HG02763 (cell line): ENCODE results near the gene CRY1.
A peak's percentile ranks its signal among the peaks of the same experiment; 100 is the strongest.

ENCODE experiments used
- ATAC-seq: cut with Tn5 transposase; IDR thresholded peaks from one replicate; pipeline ENCODE4 v1.9.1; 2021; ENCODE audit warnings: mild to moderate bottlenecking, moderate library complexity; ENCODE audit not compliant: unreplicated experiment

CRY1 gene

DNA sequence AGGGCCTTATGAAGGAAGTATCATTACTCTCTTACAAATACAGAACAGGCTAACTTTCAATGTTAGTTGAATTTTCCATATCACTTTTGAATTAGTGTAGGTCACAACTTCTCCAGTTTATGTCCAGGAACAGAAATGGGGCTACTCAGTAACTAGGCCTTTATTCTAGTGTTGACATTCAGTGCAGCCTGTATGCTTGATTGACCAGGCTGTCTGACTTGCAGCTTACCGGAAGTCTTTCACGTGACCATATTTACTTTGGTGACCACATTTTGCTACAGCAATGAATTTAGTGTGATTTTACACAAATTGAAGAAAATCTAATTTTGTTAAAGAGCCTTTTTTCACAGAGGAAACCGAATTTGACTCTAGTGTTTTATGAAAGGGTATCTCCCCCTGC lies 118.8 kb downstream of the CRY1 start:
- ATAC-seq: peak; percentile 68

DNA sequence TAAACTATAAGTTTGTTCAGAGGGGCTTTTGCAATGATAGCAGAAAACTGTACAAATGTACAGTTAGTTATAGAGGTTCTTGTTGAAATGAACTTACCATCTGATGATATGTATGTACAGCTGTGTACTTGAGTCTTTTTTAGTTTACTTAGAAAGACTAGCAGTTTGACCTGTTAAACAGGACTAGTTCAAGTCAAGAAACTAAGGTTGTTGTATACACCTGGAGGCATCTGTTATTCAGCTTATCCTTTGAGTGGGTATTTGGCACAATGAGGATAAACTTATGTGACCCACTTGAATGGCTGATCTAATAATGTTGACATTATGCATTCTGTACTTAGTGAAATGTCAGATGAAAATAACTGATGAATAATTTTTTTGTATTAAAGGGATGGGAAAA lies 119.8 kb downstream of the CRY1 start:
- ATAC-seq: no peak

DNA sequence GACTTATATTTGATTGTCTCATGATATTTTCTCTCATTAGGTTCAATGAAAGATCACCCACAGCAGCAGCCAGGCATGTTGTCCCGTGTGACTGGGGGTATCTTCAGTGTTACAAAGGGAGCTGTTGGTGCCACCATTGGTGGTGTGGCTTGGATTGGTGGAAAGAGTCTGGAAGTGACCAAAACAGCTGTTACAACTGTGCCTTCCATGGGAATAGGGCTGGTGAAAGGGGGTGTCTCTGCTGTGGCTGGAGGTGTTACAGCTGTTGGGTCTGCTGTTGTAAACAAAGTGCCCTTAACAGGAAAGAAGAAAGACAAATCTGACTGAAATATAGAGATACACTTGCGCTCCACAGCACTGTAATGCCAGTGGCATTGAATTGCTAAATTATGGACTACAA lies 122.3 kb downstream of the CRY1 start:
- no peak for ATAC-seq

DNA sequence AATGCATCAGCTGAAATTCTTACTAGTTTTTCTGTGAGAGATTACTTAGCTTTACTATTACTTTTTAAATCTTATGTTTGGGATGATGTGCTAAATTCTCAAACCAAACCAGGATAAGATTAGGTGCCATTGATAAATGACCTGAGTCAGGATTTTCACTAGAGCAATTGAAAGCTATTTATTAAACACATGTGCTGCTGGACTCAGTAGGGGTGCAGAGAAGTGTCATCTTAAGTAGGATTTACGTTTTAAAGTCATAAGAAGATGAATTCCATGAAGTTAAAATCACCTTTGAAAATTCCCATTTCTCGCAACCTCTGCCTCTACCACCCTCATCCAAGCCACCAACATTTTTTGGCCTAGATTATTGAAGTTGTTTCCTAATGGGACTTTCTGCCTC lies 128.8 kb downstream of the CRY1 start:
- no peak for ATAC-seq

DNA sequence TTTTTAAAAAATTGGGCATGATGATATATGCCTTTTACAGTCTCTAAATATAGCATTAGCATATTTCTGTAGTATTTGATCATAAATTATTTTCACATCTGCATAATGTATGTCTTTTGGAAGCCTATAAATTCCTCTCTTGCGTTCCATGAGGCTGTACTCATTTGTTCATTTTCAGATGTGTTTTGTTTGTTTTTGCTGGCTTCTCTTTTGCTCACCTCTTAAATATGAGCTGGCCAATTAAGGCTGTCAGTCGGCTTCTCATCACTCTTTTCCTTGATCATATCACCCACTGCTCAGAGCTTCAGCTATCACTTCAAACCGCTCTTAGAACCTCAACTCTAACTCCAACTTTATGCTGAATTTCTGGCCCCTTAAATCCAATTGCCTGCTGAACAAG lies 131.1 kb downstream of the CRY1 start:
- no peak for ATAC-seq

DNA sequence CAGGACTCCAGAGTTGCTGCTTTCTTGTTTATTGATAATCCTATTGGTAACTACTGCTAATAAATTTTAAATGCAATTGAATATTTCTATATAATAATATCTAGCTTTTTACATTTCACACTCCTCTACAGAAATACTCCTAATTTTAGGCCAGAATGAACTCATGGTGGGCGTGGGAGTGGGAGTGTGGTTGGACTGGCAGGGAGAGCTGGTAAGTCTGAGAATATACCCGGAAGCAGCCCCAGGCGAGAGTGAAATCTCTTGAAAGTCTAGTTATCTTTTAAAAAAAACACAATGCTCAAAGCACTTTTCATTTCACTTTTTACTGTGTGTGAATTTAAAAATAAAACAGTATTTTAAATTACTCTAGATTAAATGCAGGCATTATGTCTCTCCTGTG lies 132.9 kb downstream of the CRY1 start:
- no peak for ATAC-seq

DNA sequence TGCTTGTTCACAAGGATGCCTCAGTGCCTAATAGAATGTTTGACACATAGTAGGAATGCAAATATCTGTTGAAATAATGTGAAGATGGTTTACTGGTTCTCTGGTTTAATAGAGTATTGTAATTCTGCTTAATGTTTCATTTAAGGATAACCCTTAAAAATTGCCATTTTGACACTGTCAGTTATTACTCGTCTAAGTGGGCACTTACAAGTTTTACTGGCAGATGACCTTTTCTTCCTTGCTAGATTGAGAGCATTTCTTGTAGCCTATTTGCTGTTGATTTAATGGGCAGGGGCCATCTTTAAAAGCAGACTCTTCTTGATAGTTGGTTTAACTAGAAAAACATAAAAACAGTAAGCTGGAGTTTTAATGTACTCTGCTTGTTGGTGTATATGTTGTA lies 135.8 kb downstream of the CRY1 start:
- no peak for ATAC-seq

DNA sequence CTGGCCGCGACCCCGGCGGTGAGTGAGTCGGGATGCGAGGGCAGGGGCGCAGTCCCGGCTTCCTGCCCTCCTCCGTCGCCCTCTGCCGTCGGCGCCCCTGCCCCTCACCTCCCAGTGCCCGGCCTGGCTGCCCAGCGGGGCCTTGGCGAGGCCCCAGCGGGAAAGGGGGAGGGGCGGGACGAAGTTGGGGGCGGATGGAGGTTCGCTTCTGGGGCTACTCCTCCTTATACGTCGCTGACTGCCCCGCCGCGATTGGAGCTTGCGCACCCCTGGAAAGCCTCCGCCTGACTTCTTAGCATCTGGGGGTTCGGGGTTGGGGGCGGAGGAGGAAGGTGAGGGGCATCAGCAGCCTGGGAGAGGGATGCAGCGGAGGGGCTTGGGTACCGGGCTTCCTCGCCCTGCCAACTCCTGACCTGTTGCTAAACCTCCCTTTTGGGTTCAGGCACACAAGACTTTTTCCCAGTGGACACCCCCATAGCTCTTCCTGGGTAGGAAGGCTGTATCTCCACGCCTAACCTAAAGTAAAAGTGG lies 137.2 kb downstream of the CRY1 start:
- no peak for ATAC-seq

DNA sequence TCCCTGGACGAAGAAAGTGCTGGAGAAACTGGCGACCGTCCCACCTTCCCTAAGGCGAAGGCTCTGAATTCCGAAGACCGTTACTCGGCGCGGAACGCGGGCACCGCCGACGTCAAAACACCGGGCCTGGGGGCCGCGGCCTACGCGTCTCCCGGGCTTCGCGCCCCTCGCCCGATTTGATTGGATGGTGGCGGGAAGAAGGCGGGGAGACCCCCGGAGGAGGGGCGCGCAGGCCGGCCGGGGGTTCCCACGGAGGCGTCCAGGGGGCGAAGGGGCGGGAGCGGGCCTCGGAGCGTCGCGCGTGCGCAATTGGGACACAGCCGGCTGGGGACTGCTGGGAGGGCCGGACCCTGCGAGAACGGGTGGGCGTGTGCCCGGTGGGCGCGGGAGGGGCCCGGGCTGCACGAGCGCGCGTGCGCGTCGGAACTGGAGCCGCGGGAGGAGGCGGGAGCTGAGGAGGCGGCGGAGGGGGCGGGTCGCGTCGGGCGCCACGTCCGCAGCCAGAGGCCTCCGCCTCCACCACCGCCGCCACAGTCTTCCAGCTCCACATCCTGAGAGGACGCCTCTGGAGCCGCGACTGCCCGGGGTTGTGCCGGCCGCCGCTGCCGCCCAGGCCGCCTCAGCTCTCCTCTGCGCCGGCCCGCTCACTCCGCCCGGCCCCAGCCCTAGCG lies 137.8 kb downstream of the CRY1 start, which contains the start of gene TMEM263:
Gene TMEM263, plus strand, starts transcription at position 531 of the 671 bp plus-strand sequence. CDS start 11,210 bp downstream, outside the sequence.
- peak; percentile 83 for ATAC-seq

DNA sequence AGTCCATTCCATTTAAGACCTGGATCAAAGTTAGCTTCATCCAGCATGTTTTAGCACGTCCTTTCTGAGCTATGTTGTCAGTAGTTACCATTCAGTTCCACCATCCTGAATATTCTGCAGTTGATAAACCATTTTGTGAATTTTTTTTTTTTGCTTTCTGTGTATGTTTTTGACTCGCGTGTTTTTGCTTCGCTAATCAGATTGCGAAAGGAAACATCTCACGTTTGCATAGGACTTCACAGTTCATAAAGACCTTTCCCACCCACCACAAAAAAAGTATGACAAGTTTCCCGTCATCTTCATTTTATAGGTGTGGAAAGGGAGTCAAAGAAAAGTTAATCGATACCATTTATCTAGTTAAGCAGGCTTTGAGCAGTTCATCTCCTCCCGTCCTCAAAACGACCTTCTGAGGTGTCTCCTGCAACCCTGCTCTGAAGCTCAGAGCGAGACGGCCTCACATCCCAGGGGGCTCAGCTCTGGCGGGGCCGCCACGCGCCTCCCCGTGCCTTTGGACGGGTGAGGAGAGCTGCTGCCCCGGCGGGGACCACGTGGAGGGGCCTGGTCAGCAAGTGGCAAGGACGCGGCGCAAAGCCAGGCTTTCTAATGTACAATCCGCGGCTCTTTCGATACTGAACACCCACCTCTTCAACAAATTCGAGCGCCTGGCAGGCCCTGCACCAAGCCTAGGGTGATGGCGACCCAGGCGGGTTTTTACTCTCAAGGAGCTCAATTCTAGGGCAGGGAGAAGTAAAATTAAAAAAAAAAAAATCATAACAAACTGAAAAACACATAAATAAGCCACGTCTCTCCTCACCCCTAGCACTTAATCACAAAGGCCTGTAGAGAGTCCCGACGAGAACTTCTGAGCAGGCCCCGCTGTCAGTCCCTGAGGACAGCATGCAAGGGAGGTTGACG lies 138.6 kb downstream of the CRY1 start:
- ATAC-seq: peak; percentile 8

DNA sequence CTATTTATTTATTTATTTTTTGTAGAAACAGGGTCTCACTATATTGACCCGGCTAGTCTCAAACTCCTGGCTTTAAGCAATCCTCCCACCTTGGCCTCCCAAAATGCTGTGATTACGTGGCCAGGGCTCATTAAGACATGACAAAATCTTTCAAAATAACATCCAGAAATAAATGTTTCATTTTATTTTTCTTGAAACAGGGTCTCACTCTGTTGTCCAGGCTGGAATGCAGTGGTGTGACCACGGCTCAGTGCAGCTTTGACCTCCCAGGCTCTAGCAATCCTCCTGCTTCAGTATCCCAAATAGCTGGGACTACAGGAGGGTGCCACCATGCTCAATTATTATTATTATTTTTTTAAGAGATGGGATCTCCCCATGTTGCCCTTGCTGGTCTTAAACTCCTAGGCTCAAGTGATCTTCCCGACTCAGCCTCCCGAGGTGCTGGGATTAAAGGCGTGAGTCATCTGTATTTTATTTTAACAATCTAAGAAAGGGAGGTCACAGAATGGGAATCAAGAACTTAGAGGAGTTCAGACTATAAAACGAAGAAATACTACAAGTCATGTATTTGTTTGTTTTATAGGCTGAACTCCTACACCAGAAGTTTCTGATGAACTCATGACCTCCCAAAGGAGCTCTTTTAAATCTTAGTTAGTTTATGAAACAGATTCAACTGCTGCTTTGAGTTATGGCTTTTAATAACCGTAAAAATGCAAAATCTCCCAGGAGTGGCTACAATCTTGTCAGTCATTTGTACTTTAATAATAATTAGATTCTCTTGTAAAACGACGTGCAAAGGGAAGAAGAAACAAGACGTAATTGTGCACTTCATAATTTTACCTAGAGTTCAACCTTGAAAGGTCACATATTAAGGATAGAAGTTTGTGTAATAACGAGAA lies 139.7 kb downstream of the CRY1 start:
- ATAC-seq: no peak

DNA sequence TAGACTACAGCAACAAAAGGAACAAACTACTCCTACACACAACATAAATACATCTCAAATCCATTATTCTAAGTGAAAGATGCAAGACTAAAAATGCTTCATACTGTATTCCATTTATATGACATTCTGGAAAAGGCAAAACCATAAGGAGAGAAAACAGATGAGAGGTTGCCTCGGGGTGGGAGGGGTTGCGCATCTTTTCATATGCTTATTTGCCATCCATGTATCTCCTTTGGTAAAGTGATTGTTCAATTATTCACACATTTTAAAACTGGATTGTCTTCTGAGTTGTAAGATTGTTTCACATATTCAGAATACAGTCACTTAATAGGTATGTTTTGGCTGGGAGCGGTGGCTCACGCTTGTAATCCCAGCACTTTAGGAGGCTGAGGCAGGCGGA lies 142.8 kb downstream of the CRY1 start:
- ATAC-seq: no peak

DNA sequence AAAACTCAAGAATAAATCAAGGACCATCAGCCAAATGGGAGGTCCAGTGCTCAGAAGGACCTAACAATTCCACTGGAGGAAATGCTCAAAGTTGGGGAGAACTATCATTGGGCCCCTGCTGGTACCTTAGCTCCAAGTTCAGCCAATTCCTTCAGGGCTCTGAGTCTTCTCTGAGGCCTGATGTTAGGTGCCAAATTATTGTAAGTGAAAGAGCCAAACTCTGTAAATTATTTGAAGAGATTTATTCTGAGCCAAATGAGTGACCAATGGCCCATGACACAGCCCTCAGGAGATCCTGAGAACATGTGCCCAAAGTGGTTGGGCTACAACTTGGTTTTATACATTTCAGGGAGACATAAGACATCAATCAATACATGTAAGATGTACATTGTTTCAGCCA lies 145.9 kb downstream of the CRY1 start:
- no peak for ATAC-seq

DNA sequence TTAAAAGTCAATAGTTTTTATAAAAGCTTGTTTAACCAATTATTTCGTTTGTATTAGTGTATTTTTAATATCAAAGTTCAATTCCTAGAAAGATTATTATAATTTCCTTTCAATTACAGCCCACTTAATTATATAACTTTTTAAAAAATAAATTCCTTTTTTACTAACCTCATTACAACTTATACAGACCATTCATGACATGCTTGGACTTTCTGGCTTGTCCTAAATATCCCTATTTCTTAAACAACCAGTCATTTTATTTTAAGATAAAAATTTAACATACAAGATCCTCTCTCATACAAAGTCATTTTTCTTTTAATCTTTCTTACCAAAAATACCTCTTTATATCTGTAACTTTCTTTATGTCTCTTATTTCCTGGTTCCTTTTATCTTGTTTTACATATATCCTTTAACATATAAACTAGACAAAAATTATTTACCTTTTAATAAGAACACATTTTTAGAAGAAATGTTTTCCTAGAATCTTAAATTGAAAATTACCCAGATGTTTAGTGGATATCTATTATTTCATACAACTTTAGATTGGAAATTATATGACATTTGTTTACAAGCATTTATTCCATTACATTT lies 148.0 kb downstream of the CRY1 start:
- ATAC-seq: no peak

DNA sequence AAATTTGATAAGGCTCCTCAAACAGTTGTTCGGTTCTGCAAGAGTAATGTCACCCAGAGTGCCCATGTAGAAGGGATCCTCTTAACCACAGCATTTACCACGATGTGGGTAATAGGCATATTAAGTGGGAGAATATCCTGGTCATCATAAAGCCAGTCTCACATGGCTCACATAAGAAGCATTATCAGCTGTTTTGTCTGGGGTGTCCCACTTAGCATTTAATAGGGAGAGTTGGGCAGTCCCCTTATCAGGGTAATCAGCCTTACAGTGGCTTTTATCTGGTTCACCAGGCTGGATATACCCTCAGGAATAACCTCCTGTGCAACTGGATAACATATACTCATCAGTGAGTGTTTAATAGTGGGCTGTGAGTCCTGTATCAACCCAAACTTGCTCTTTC lies 150.6 kb downstream of the CRY1 start:
- ATAC-seq: no peak

DNA sequence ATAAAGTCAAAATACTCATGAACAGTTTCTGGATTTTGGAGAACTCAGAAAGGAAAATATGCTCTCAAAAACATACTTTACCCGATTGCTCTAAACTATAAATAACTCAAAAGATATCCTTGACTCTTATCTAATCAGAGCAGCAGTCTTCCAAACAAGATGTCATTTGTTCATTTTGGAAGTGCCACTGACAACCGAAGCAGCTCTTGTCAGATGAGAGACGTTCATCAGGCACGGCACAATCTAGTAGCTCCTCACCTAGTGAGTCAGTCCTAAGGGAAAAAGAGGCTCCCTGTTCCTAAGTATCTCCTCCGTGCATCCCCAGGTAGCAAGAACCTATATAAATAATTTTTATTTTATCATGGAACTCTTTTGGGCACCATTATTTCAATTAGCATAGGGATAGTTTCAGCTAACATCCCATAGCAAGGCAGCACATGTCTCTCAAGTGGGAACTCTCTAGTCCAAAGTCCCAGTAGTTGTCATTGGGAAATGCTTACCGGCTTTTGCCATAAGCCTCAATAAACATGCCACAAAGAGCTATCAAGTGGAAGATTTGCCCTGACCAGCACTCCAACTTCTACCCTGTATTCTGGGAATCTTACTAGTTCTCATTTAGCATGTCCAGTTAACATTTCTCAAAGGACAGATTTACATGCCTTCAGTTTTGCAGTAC lies 151.7 kb downstream of the CRY1 start:
- no peak for ATAC-seq
